ENCODE data around the gene TMPRSS13. TPM values are rescaled to one million over a fixed set of nuclear protein-coding genes. Genes with fewer than 3 reads are reported as not detected.

The TMPRSS13 gene
- total RNA-seq, 2 experiments from 2014 or later = 0.99 to 1.4 TPM

GRCh38 chr11:117946842-117947526 lies 17.8 kb upstream of the TMPRSS13 start:
- peaks cover 69% of the 10 kb centered on the region for H3K4me1 ChIP-seq (ENCODE audit: insufficient read depth, low read length)
- peaks cover 71% of the 10 kb centered on the region for H3K4me1 Mint-ChIP-seq (ENCODE audit: low read depth)
- H3K9me3 ChIP-seq (ENCODE audit: control insufficient read depth in 1 of 2, insufficient read depth in 1 of 2, low read length in 2 of 2) = no peaks in the 10 kb centered on the region
- DNase-seq (peak; percentile 66 to 90 (median 79)), ATAC-seq (ENCODE audit: poor library complexity) (no peak)
- POLR2A ChIA-PET = interaction anchor here (0.6 to 4.7 kb wide), 12 partner anchors 15 to 449 kb away, joined by 3 to 30 read pairs (median 4); partner anchors contain the start of gene IL10RA
- H3K27me3 ChIP-seq (ENCODE audit: control insufficient read depth in 1 of 2, insufficient read depth in 2 of 2, low read length in 2 of 2) = no peaks in the 10 kb centered on the region
- intact Hi-C loops (cut with DNase I, micrococcal nuclease) = loop anchor here (1.0 to 5.0 kb wide), 6 partner anchors 103 to 520 kb away; no protein-coding TSS in a partner anchor
- H3K36me3 Mint-ChIP-seq (ENCODE audit: low read depth) = no peaks in the 10 kb centered on the region
- H3K36me3 ChIP-seq (ENCODE audit: insufficient read depth, low read length) = no peaks in the 10 kb centered on the region
- no peak overlapping the region for H3K27ac ChIP-seq (ENCODE audit: low read depth in 1 of 2, low read length in 2 of 2)
- peak overlapping the region; percentile 67 for H3K4me3 Mint-ChIP-seq
- no peaks in the 10 kb centered on the region for H3K27me3 Mint-ChIP-seq
- peak; percentile 88 for TF ChIP-seq CTCF (IDR thresholded peaks at IDR 0.05)
- H3K4me3 ChIP-seq (ENCODE audit: low read length) = no peak overlapping the region
- no peaks in the 10 kb centered on the region for H3K9me3 Mint-ChIP-seq
- CTCF ChIA-PET = interaction anchor here (0.6 to 6.1 kb wide), 41 partner anchors 8 to 139 kb away, joined by 3 to 78 read pairs (median 5); partner anchors contain the start of genes FXYD6 and IL10RA
- peak overlapping the region; percentile 86 for H3K27ac Mint-ChIP-seq

DNA sequence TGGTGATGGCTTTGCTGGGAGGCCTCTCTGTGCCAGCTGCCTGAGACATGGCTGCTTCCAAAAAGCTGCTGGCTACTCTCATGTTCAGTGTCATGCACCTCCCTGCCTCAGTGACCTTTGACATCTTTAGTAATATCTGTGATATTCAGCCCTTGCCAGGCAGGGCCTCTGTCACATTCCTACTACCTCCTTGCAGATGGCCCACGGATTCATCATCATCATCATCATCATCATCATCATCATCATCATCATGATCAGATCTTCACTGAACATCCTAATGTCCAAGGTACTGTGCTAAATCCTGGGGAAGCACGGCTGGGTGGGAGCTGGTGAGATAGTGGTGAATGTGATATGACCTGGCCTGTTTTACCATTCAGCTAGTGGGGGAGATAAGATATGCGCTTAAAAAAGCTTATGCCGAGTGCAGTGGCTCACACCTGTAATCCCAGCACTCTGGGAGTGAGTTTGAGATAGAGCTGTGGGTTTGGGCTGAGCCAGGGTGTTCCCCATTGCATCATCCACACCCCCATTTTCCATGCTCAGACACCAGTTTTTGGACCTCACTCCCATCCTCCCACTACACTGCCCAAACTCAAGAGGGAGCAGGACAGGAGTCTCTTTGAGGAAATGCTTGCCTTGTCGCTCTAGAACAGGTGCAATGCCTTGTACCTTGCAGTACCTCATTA lies 17.1 kb upstream of the TMPRSS13 start:
- CTCF ChIA-PET = interaction anchor here (0.6 to 6.1 kb wide), 40 partner anchors 8 to 138 kb away, joined by 3 to 78 read pairs (median 5); partner anchors contain the start of genes FXYD6 and IL10RA
- intact Hi-C loops (cut with DNase I, micrococcal nuclease) = loop anchor here in 1 of 2 experiments (5.0 kb wide), 1 partner anchor 519 kb away; no protein-coding TSS in a partner anchor
- Mint-ChIP-seq H3K27ac (peak overlapping the region; percentile 86), H3K4me1 (ENCODE audit: low read depth) (peaks cover 64% of the 10 kb centered on the region), H3K36me3 (ENCODE audit: low read depth) (no peaks in the 10 kb centered on the region), H3K27me3 (no peaks in the 10 kb centered on the region), H3K4me3 (no peak overlapping the region), H3K9me3 (no peaks in the 10 kb centered on the region)
- H3K36me3 ChIP-seq (ENCODE audit: insufficient read depth, low read length) = no peaks in the 10 kb centered on the region
- POLR2A ChIA-PET = interaction anchor here (0.6 to 4.7 kb wide), 11 partner anchors 14 to 449 kb away, joined by 3 to 30 read pairs (median 5); partner anchors contain the start of gene IL10RA
- peak in 1 of 14 experiments; percentile 25 for DNase-seq
- no peak overlapping the region for H3K4me3 ChIP-seq (ENCODE audit: low read length)
- H3K4me1 ChIP-seq (ENCODE audit: insufficient read depth, low read length) = peaks cover 62% of the 10 kb centered on the region
- H3K27me3 ChIP-seq (ENCODE audit: control insufficient read depth in 1 of 2, insufficient read depth in 2 of 2, low read length in 2 of 2) = no peaks in the 10 kb centered on the region
- TF ChIP-seq CTCF (IDR thresholded peaks at IDR 0.05) = no peak
- H3K27ac ChIP-seq (ENCODE audit: low read depth in 1 of 2, low read length in 2 of 2) = no peak overlapping the region
- no peak for ATAC-seq (ENCODE audit: poor library complexity)
- no peaks in the 10 kb centered on the region for H3K9me3 ChIP-seq (ENCODE audit: control insufficient read depth in 1 of 2, insufficient read depth in 1 of 2, low read length in 2 of 2)

DNA sequence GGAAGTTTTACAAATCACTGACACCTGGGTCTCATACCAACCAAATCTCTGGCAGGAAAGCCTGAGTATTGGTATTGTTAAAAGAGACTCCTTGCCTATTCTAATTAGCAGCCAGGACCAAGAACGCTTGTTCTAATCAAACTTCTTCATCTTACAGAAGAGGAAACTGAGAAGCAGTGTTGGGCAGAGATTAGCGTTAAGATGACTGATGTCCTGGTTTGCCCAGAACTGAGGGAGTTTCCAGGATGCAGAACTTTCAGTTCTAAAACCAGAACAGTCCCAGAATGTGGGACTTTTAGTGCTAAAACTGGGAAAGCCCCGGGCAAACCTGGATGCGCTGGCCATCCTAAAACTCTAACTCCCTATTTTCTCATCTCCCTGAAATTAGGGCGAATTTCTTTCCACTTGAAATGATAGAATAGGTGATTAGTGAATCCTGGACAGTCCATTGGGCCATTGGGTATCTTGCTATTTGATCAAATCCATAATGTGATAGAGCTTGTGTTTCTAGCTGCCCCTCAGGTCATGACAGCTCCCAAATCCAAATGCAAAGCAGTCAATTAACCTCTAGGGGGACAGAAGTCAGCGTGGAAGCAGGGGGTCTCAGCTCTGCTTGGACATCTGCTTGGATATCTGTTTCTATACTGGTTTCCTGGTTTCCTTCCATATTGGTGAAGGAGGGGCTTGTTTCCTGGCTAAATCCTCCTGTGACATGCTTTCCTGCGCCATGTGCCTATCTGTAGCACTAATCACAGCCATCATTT lies 16.0 kb upstream of the TMPRSS13 start:
- Histone ChIP-seq H3K27ac (ENCODE audit: low read depth in 1 of 2, low read length in 2 of 2) (no peak overlapping the region), H3K4me1 (ENCODE audit: insufficient read depth, low read length) (peaks cover 51% of the 10 kb centered on the region)

More for the DNA sequence above, 16.0 kb upstream of the TMPRSS13 start:
- ChIA-PET POLR2A (interaction anchor here (2.5 to 4.7 kb wide), 3 partner anchors 13 to 107 kb away, joined by 6 to 30 read pairs (median 22); partner anchors contain the start of gene IL10RA), CTCF (interaction anchor here (0.7 to 6.1 kb wide), 5 partner anchors 42 to 137 kb away, joined by 3 to 78 read pairs (median 26); no protein-coding TSS in a partner anchor)
- H3K9me3 Mint-ChIP-seq = no peaks in the 10 kb centered on the region
- H3K27me3 ChIP-seq (ENCODE audit: control insufficient read depth in 1 of 2, insufficient read depth in 2 of 2, low read length in 2 of 2) = no peaks in the 10 kb centered on the region
- H3K9me3 ChIP-seq (ENCODE audit: control insufficient read depth in 1 of 2, insufficient read depth in 1 of 2, low read length in 2 of 2) = no peaks in the 10 kb centered on the region
- peaks cover 53% of the 10 kb centered on the region for H3K4me1 Mint-ChIP-seq (ENCODE audit: low read depth)
- H3K27me3 Mint-ChIP-seq = no peaks in the 10 kb centered on the region
- no peaks in the 10 kb centered on the region for H3K36me3 ChIP-seq (ENCODE audit: insufficient read depth, low read length)
- intact Hi-C loops (cut with DNase I, micrococcal nuclease) = loop anchor here in 1 of 2 experiments (5.0 kb wide), 1 partner anchor 518 kb away; no protein-coding TSS in a partner anchor
- H3K4me3 Mint-ChIP-seq = no peak overlapping the region
- no peak for ATAC-seq (ENCODE audit: poor library complexity)
- no peak overlapping the region for H3K4me3 ChIP-seq (ENCODE audit: low read length)
- peak overlapping the region; percentile 2 for H3K27ac Mint-ChIP-seq
- no peak for TF ChIP-seq CTCF (IDR thresholded peaks at IDR 0.05)
- DNase-seq = peak in 3 of 14 experiments; percentile 6 to 52 (median 45)
- no peaks in the 10 kb centered on the region for H3K36me3 Mint-ChIP-seq (ENCODE audit: low read depth)
